Fibroblast of lung (primary cell): ENCODE measurements around the gene PPIB. TPM values are rescaled to one million over a fixed set of nuclear protein-coding genes. Genes with fewer than 3 reads are reported as not detected.
"Not testable (repeated sequence)": the region's sequence is repeated elsewhere in the genome, so short reads cannot be mapped to it uniquely, and the experiment has no call there.

ENCODE experiments used
- DNase-seq, 2 donors: peaks; one replicate each; pipeline versions ENCODE4 v3.0.0 to v3.0.0-alpha.2; 2010; ENCODE audit warnings: low read depth in 2 of 2
- H2AFZ ChIP-seq: 2 replicates; pipeline ENCODE4 v1.5.1; 2012; ENCODE audit warnings: low read length, control low read depth, inconsistent platforms
- H3K27ac ChIP-seq: 2 replicates; pipeline ENCODE4 v1.5.1; 2011; ENCODE audit warnings: low read length, control low read depth; ENCODE audit not compliant: insufficient read depth
- H3K27me3 ChIP-seq: 2 replicates; pipeline ENCODE4 v1.5.1; 2011; ENCODE audit warnings: mild to moderate bottlenecking, low read length; ENCODE audit not compliant: control insufficient read depth, insufficient read depth
- H3K36me3 ChIP-seq: 2 replicates; pipeline ENCODE4 v1.5.1; 2011; ENCODE audit warnings: low read length; ENCODE audit not compliant: control insufficient read depth, insufficient read depth
- H3K4me1 ChIP-seq: 2 replicates; pipeline ENCODE4 v1.5.1; 2011; ENCODE audit warnings: low read length; ENCODE audit not compliant: control insufficient read depth, insufficient read depth; ENCODE audit errors: extremely low read depth
- H3K4me2 ChIP-seq: 2 replicates; pipeline ENCODE4 v1.5.1; 2011; ENCODE audit warnings: low read length, control low read depth; ENCODE audit not compliant: insufficient read depth; ENCODE audit errors: extremely low read depth
- H3K4me3 ChIP-seq, 4 experiments: fragments of 200-600 bp in 1 of 4; sonication (generic) in 1 of 4; replicated peaks in 1 of 4; 2 replicates each; pipeline ENCODE4 v1.5.1; 2011 to 2016; ENCODE audit warnings: low read length in 4 of 4, low read depth in 3 of 4, mild to moderate bottlenecking in 3 of 4, control low read depth in 2 of 4, inconsistent platforms in 1 of 4, mixed read lengths in 1 of 4; ENCODE audit not compliant: insufficient read depth in 1 of 4; ENCODE audit errors: control extremely low read depth in 1 of 4
- H3K79me2 ChIP-seq: 2 replicates; pipeline ENCODE4 v1.5.1; 2012; ENCODE audit warnings: mild to moderate bottlenecking, low read length, inconsistent platforms; ENCODE audit not compliant: control insufficient read depth, insufficient read depth
- H3K9ac ChIP-seq: 2 replicates; pipeline ENCODE4 v1.5.1; 2011; ENCODE audit warnings: mild to moderate bottlenecking, low read length, control low read depth; ENCODE audit not compliant: insufficient read depth
- H3K9me3 ChIP-seq: 2 replicates; pipeline ENCODE4 v1.5.1; 2012; ENCODE audit warnings: low read depth, low read length; ENCODE audit not compliant: control insufficient read depth, insufficient read depth
- H4K20me1 ChIP-seq: 2 replicates; pipeline ENCODE4 v1.5.1; 2011; ENCODE audit warnings: low read length; ENCODE audit not compliant: control insufficient read depth, insufficient read depth; ENCODE audit errors: extremely low read depth
- EZH2 ChIP-seq: IDR thresholded peaks from 2 replicates; pipeline ENCODE4 v1.5.1; 2012; ENCODE audit warnings: low read length, control low read depth, mild to moderate bottlenecking; ENCODE audit errors: missing control alignments
- polyA plus RNA-seq, 2 donors: library from polyadenylated mRNA; depleted of rRNA in 1 of 2; stranded (reverse) in 1 of 2; unstranded in 1 of 2; fragments of >200 nt; gene quantifications; 2 replicates each; pipeline ENCODE4 v1.2.1, GENCODE V29; 2011 to 2012; ENCODE audit warnings: missing spikeins in 1 of 2
- total RNA-seq: library from RNA; depleted of rRNA; stranded (reverse); fragments of >200 nt; gene quantifications from 2 replicates; pipeline ENCODE4 v1.2.1, GENCODE V29; 2014
- TF ChIP-seq, protein P1 (sequence below), 2 donors: IDR thresholded peaks in 1 of 2; conservative IDR thresholded peaks in 1 of 2; 1 replicate in 1 of 2; 2 replicates in 1 of 2; pipeline ENCODE4 v1.5.1; 2011 to 2012; ENCODE audit warnings: low read length in 2 of 2, control low read depth in 1 of 2, inconsistent platforms in 1 of 2, low read depth in 1 of 2, mild to moderate bottlenecking in 1 of 2

The PPIB gene
- total and polyA plus RNA-seq, 2 donors (not counting 1 experiment from before 2014, with no cell fraction given): 639 to 1,174 TPM

DNA sequence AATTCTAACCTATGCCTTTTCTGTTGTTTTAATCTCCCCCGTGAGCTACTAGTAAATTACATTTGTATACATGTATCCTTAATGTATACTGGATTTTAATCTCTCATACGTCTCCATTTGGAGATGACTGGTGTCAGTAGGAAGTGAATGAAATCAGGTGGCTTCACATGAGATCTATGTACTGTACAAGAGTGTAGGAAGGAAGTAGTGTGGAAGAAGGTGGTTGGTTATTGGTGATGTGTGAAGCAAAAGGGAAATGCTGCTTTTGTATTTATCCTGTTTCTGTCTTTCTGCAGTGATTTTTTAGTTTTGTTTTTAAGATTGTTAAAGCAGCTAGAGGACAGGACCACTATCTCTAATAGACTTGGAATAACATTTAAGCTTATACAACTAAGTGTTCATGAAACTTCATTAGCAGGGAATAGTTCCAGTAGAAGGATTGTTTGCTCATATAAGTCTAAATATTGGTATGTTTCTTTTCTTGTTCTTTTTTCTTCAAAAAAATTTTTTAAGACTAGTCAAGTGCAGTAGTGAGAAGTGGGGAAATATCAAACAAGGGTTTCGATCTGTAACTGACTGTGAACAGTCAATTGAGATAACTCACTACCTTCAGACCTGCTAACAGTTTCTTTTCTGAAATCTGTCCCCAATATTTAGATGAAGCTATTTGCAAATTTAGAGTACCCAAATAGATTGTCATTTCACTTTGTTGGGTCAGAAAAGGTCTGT is 51.7 kb downstream of the PPIB start:
- H4K20me1 ChIP-seq: peaks cover 2% of the 10 kb centered on the region
- no peak overlapping the region for H3K4me2 ChIP-seq
- TF ChIP-seq, protein P1, sequence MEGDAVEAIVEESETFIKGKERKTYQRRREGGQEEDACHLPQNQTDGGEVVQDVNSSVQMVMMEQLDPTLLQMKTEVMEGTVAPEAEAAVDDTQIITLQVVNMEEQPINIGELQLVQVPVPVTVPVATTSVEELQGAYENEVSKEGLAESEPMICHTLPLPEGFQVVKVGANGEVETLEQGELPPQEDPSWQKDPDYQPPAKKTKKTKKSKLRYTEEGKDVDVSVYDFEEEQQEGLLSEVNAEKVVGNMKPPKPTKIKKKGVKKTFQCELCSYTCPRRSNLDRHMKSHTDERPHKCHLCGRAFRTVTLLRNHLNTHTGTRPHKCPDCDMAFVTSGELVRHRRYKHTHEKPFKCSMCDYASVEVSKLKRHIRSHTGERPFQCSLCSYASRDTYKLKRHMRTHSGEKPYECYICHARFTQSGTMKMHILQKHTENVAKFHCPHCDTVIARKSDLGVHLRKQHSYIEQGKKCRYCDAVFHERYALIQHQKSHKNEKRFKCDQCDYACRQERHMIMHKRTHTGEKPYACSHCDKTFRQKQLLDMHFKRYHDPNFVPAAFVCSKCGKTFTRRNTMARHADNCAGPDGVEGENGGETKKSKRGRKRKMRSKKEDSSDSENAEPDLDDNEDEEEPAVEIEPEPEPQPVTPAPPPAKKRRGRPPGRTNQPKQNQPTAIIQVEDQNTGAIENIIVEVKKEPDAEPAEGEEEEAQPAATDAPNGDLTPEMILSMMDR (conservative IDR thresholded peaks at IDR 0.05 in 1 of 2, IDR thresholded peaks at IDR 0.05 in 1 of 2; ENCODE audit: low read depth in 1 of 2, low read length in 2 of 2): no peak
- no peak for TF ChIP-seq EZH2
- H3K27me3 ChIP-seq: no peaks in the 10 kb centered on the region
- no peak overlapping the region for H3K9ac ChIP-seq
- H3K79me2 ChIP-seq: peaks cover 26% of the 10 kb centered on the region
- peaks cover 4% of the 10 kb centered on the region for H3K36me3 ChIP-seq
- H3K4me1 ChIP-seq: no peaks in the 10 kb centered on the region
- no peak overlapping the region for H3K27ac ChIP-seq
- no peak for DNase-seq
- no peak overlapping the region for H3K4me3 ChIP-seq
- no peaks in the 10 kb centered on the region for H3K9me3 ChIP-seq
- H2AFZ ChIP-seq: no peak overlapping the region

DNA sequence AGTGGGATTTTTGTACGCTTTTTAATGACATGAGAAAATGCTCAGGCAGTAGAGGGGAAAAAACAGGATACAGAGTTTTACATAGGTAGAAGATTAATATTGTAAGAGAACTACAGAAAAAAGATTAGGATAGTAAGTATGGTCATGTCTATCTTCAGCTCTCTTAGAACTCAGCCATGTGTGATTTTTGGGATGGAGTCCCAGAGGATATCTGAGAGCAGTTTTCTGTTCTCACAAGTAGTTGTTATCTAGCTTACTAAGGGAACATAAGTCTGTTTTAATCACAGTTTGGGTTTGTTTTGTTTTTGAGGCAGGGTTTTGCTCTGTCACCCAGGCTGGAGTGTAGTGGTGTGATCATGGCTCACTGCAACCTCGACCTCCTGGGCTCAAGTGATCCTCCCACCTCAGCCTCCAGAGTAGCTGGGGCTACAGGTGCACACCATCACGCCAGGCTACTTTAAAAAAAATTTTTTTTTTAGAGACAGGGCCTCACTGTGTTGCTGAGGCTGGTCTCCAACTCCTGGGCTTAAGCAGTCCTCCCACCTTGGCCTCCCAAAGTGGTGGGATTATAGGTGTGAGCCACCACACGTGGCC is 52.6 kb downstream of the PPIB start:
- H4K20me1 ChIP-seq, H3K4me1 ChIP-seq, H3K36me3 ChIP-seq, H3K9me3 ChIP-seq, H3K4me2 ChIP-seq, H3K27me3 ChIP-seq, H3K27ac ChIP-seq, DNase-seq, H3K4me3 ChIP-seq, H3K9ac ChIP-seq, H2AFZ ChIP-seq: not testable (repeated sequence)
- H3K79me2 ChIP-seq: peaks cover 30% of the 10 kb centered on the region

DNA sequence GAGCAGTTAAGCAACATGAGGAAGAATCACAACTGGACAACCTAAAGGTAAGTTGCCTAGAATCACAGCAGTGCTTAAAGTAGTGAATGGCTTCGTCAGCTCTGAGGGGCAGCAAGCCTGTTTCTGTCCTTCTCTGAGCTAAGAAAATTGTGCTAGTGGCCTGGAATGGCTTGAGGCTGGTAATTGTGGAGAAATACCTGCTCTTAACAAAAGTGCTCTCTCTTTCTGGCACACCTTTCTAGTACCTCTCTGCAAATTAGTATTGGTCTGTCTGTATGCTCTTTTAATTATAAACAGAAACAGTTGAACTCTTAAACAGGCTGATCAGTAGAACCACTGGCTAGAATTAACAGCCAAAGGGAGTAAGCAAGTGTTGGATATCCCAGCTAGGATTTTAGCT is 55.5 kb downstream of the PPIB start:
- Histone ChIP-seq H3K79me2 (peaks cover 45% of the 10 kb centered on the region), H3K36me3 (no peaks in the 10 kb centered on the region), H2AFZ (no peak overlapping the region), H3K4me1 (peaks cover 4% of the 10 kb centered on the region), H3K27me3 (no peaks in the 10 kb centered on the region), H3K9me3 (no peaks in the 10 kb centered on the region), H3K4me2 (no peak overlapping the region), H3K9ac (no peak overlapping the region), H3K27ac (no peak overlapping the region), H3K4me3 (no peak overlapping the region), H4K20me1 (peaks cover 2% of the 10 kb centered on the region)
- no peak for TF ChIP-seq EZH2
- TF ChIP-seq, protein P1 (conservative IDR thresholded peaks at IDR 0.05 in 1 of 2, IDR thresholded peaks at IDR 0.05 in 1 of 2; ENCODE audit: low read depth in 1 of 2, low read length in 2 of 2): no peak
- no peak for DNase-seq

Other genes starting within 250 kb of the PPIB start
- gene DAPK2, start 116.5 kb downstream of the PPIB start, total RNA-seq: 8.0 and 14.4 TPM in 2 replicates
- gene DAPK2, start 116.5 kb downstream of the PPIB start, polyA plus RNA-seq: 3.6 and 21.4 TPM in 2 replicates
- gene CIAO2A, start 69.2 kb downstream of the PPIB start, total RNA-seq: 59.1 and 94.5 TPM in 2 replicates
- gene CIAO2A, start 69.2 kb downstream of the PPIB start, polyA plus RNA-seq: 48.7 and 54.0 TPM in 2 replicates
- 39.3 and 42.9 TPM in 2 replicates for gene SNX1, start 67.0 kb downstream of the PPIB start, total RNA-seq
- gene SNX1, start 67.0 kb downstream of the PPIB start, polyA plus RNA-seq: 95.7 and 96.7 TPM in 2 replicates
- 0.17 and 0.26 TPM in 2 replicates for gene SNX22, start 11.3 kb downstream of the PPIB start, total RNA-seq
- gene SNX22, start 11.3 kb downstream of the PPIB start, polyA plus RNA-seq: 0.07 TPM in 1 of 2 replicates, not detected in the other
- gene CSNK1G1, start 193.2 kb upstream of the PPIB start, total RNA-seq: 27.1 and 29.3 TPM in 2 replicates
- 16.0 and 18.2 TPM in 2 replicates for gene CSNK1G1, start 193.2 kb upstream of the PPIB start, polyA plus RNA-seq
- gene PCLAF, start 218.4 kb upstream of the PPIB start, total RNA-seq: 4.1 and 53.2 TPM in 2 replicates
- gene PCLAF, start 218.4 kb upstream of the PPIB start, polyA plus RNA-seq: 70.6 and 180 TPM in 2 replicates
- 9.5 and 13.9 TPM in 2 replicates for gene TRIP4, start 224.8 kb upstream of the PPIB start, total RNA-seq
- 25.5 and 30.2 TPM in 2 replicates for gene TRIP4, start 224.8 kb upstream of the PPIB start, polyA plus RNA-seq